Right forelimb (tissue), 1 donor: ENCODE measurements around the gene PCDHGC3.
A peak's percentile ranks its signal among the peaks of the same experiment; 100 is the strongest.

Source experiments
- DNase-seq: peaks from one replicate; pipeline ENCODE4 v3.0.0-alpha.2; 2018

The PCDHGC3 gene

GRCh38 chr5:141524604-141525597 is 49.1 kb downstream of the PCDHGC3 start:
- DNase-seq: peak; percentile 92

- no peak for DNase-seq
Observed at GRCh38 chr5:141525653-141526052, 49.9 kb downstream of the PCDHGC3 start.

- DNase-seq: no peak
Observed at GRCh38 chr5:141527426-141527825, 51.7 kb downstream of the PCDHGC3 start.
